Panc1 (cell line): ENCODE data around the gene C3orf85. TPM values are rescaled to one million over a fixed set of nuclear protein-coding genes. Genes with fewer than 3 reads are reported as not detected.

Experiments used
- ATAC-seq: fragments of 200-7000 bp; cut with Tn5 transposase; 2 replicates; pipeline ENCODE4 v1.9.1; 2020; ENCODE audit warnings: mild to moderate bottlenecking, moderate library complexity
- BruUV-seq: library from RNA; stranded (reverse); fragments of 400-500 nt; replicated peaks from 2 replicates; lab custom pipeline; 2021; lab: Mats Ljungman, UMichigan
- CTCF ChIA-PET: fragments of 300-600 bp; sonication (Branson Sonifier 250); formaldehyde crosslinking; loops from one replicate; lab custom pipeline; 2022; ENCODE audit warnings: antibody characterized with exemption; lab: Charles Lee
- POLR2A ChIA-PET: fragments of 300-600 bp; sonication (Branson Sonifier 250); formaldehyde crosslinking; loops from one replicate; lab custom pipeline; 2022; ENCODE audit warnings: antibody characterized with exemption; lab: Charles Lee
- DNase-seq: peaks from one replicate; pipeline ENCODE4 v3.0.0-alpha.2; 2010; ENCODE audit warnings: low read depth, low spot score
- H3K27ac ChIP-seq: 2 replicates; pipeline ENCODE4 v1.5.1; 2011; ENCODE audit warnings: mild to moderate bottlenecking, low read length, inconsistent platforms
- H3K27me3 ChIP-seq: fragments of 200-500 bp; sonication (Bioruptor generic); 2 replicates; pipeline ENCODE4 v1.6.0; 2014; ENCODE audit warnings: low read length, inconsistent platforms; ENCODE audit not compliant: control insufficient read depth, insufficient read depth
- H3K36me3 ChIP-seq: fragments of 200-500 bp; sonication (Bioruptor generic); 2 replicates; pipeline ENCODE4 v1.5.1; 2014; ENCODE audit warnings: inconsistent platforms, mild to moderate bottlenecking, low read length, moderate library complexity; ENCODE audit not compliant: control insufficient read depth, insufficient read depth
- H3K4me1 ChIP-seq: 2 replicates; pipeline ENCODE4 v1.5.1; 2011; ENCODE audit warnings: inconsistent platforms, mild to moderate bottlenecking, low read length, moderate library complexity; ENCODE audit not compliant: control insufficient read depth, insufficient read depth
- H3K4me3 ChIP-seq, 2 experiments: 2 replicates each; pipeline ENCODE4 v1.5.1; 2011 to 2012; ENCODE audit warnings: low read depth in 2 of 2, low read length in 2 of 2, mild to moderate bottlenecking in 2 of 2, inconsistent platforms in 1 of 2, moderate library complexity in 1 of 2
- H3K9me3 ChIP-seq: fragments of 200-500 bp; sonication (Bioruptor generic); 2 replicates; pipeline ENCODE4 v1.5.1; 2014; ENCODE audit warnings: low read depth, mild to moderate bottlenecking, inconsistent platforms, low read length, moderate library complexity; ENCODE audit not compliant: control insufficient read depth, insufficient read depth
- POLR2AphosphoS5 ChIP-seq: IDR thresholded peaks from 2 replicates; pipeline ENCODE4 v1.6.1; 2012; ENCODE audit warnings: mild to moderate bottlenecking, low read depth, low read length, moderate library complexity
- SIN3A ChIP-seq: IDR thresholded peaks from 2 replicates; pipeline ENCODE4 v1.6.1; 2012; ENCODE audit warnings: low read depth, mild to moderate bottlenecking, low read length, moderate library complexity, borderline replicate concordance; ENCODE audit not compliant: insufficient read depth
- TCF7L2 ChIP-seq: IDR thresholded peaks from 2 replicates; pipeline ENCODE4 v1.6.1; 2011; ENCODE audit warnings: mild to moderate bottlenecking, low read depth, low read length, inconsistent platforms
- in situ Hi-C: cut with HindIII; loops from 2 replicates; pipeline ENCODE4 v1.10.0; 2016; ENCODE audit warnings: low sequenced_read_pairs, low pct_unique_long_range_greater_than_20kb
- intact Hi-C: fragments of 100-400 bp; cut with micrococcal nuclease; formaldehyde crosslinking; loops from one replicate; pipeline ENCODE4 v1.10.0; 2022; ENCODE audit not compliant: unreplicated experiment
- total RNA-seq: library from RNA; stranded (reverse); gene quantifications from one replicate; pipeline ENCODE4 v1.2.1, GENCODE V29; 2021; ENCODE audit not compliant: unreplicated experiment
- TF ChIP-seq, protein P1 (sequence below): fragments of 450-650 bp; IDR thresholded peaks from 2 replicates; pipeline ENCODE4 v1.5.1; 2017; ENCODE audit warnings: mild to moderate bottlenecking
- TF ChIP-seq, protein P2 (sequence below), 2 experiments: IDR thresholded peaks; 2 replicates each; pipeline ENCODE4 v1.6.1; 2011 to 2012; ENCODE audit warnings: low read depth in 2 of 2, control low read depth in 1 of 2, low read length in 1 of 2, mild to moderate bottlenecking in 1 of 2, moderate library complexity in 1 of 2; ENCODE audit not compliant: insufficient read depth in 1 of 2

C3orf85 gene
- total RNA-seq, 1 experiment from 2014 or later = not detected

DNA sequence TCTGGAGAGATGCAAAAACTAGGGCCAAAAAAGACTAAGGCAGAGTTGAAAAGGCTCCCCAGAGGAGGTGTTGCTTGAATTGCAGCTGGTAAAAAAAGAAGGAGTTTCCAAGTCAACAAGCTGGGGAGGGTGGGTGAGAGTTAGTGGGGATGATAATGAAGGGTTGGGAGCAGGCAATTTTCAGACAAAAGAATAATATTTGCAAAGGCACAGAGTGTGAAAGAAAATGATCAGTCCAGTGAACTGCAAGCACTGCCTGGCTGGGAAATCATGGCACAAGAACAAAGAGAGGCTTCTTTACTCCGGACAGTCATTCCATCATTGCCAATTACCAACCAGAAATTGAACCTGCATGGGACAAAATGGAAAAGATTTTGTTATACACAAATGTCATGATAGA is 42.2 kb downstream of the C3orf85 start:
- in situ Hi-C loops = no loop called here
- Histone ChIP-seq H3K9me3 (no peaks in the 10 kb centered on the region), H3K27me3 (no peaks in the 10 kb centered on the region), H3K4me1 (no peaks in the 10 kb centered on the region), H3K4me3 (no peak overlapping the region), H3K27ac (no peak overlapping the region), H3K36me3 (no peaks in the 10 kb centered on the region)
- no TSS peak for BruUV-seq
- DNase-seq (no peak), ATAC-seq (no peak)
- TF ChIP-seq, protein P1, sequence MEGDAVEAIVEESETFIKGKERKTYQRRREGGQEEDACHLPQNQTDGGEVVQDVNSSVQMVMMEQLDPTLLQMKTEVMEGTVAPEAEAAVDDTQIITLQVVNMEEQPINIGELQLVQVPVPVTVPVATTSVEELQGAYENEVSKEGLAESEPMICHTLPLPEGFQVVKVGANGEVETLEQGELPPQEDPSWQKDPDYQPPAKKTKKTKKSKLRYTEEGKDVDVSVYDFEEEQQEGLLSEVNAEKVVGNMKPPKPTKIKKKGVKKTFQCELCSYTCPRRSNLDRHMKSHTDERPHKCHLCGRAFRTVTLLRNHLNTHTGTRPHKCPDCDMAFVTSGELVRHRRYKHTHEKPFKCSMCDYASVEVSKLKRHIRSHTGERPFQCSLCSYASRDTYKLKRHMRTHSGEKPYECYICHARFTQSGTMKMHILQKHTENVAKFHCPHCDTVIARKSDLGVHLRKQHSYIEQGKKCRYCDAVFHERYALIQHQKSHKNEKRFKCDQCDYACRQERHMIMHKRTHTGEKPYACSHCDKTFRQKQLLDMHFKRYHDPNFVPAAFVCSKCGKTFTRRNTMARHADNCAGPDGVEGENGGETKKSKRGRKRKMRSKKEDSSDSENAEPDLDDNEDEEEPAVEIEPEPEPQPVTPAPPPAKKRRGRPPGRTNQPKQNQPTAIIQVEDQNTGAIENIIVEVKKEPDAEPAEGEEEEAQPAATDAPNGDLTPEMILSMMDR = no peak
- TF ChIP-seq, protein P2, sequence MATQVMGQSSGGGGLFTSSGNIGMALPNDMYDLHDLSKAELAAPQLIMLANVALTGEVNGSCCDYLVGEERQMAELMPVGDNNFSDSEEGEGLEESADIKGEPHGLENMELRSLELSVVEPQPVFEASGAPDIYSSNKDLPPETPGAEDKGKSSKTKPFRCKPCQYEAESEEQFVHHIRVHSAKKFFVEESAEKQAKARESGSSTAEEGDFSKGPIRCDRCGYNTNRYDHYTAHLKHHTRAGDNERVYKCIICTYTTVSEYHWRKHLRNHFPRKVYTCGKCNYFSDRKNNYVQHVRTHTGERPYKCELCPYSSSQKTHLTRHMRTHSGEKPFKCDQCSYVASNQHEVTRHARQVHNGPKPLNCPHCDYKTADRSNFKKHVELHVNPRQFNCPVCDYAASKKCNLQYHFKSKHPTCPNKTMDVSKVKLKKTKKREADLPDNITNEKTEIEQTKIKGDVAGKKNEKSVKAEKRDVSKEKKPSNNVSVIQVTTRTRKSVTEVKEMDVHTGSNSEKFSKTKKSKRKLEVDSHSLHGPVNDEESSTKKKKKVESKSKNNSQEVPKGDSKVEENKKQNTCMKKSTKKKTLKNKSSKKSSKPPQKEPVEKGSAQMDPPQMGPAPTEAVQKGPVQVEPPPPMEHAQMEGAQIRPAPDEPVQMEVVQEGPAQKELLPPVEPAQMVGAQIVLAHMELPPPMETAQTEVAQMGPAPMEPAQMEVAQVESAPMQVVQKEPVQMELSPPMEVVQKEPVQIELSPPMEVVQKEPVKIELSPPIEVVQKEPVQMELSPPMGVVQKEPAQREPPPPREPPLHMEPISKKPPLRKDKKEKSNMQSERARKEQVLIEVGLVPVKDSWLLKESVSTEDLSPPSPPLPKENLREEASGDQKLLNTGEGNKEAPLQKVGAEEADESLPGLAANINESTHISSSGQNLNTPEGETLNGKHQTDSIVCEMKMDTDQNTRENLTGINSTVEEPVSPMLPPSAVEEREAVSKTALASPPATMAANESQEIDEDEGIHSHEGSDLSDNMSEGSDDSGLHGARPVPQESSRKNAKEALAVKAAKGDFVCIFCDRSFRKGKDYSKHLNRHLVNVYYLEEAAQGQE (IDR thresholded peaks at IDR 0.05; ENCODE audit: insufficient read depth in 1 of 2, low read depth in 2 of 2, low read length in 1 of 2) = no peak
- no peak for TF ChIP-seq POLR2AphosphoS5
- TF ChIP-seq TCF7L2 = no peak
- no peak for TF ChIP-seq SIN3A
- ChIA-PET CTCF (no interaction called here), POLR2A (no interaction called here)
- intact Hi-C loops = no loop called here

DNA sequence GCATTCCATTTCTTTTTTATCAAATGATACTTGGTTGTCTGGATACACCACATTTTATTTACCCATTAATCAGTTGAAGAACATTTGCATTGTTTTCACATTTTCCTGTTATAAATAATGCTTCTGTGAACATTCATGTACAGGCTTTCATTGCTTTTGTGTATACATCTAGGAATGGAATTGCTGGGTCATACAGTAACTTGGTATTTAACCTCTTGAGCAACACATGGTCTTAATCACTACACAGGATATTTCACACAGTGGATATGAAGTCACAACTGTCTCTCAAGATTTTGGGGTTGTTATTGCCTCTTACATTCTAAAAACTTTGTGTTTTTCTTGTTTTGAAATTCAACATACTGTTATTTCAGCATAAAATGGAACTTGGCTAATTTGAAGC is 48.2 kb downstream of the C3orf85 start:
- H3K27me3 ChIP-seq = no peaks in the 10 kb centered on the region
- no peaks in the 10 kb centered on the region for H3K9me3 ChIP-seq
- no TSS peak for BruUV-seq
- no peak overlapping the region for H3K27ac ChIP-seq
- DNase-seq (no peak), ATAC-seq (no peak)
- TF ChIP-seq, protein P2 (IDR thresholded peaks at IDR 0.05; ENCODE audit: insufficient read depth in 1 of 2, low read depth in 2 of 2, low read length in 1 of 2) = no peak
- TF ChIP-seq SIN3A = no peak
- no peak for TF ChIP-seq TCF7L2
- no peak for TF ChIP-seq POLR2AphosphoS5
- TF ChIP-seq, protein P1 = no peak
- no peak overlapping the region for H3K4me3 ChIP-seq
- H3K36me3 ChIP-seq = no peaks in the 10 kb centered on the region
- intact Hi-C loops (no loop called here), in situ Hi-C loops (no loop called here)
- ChIA-PET POLR2A (no interaction called here), CTCF (no interaction called here)
- H3K4me1 ChIP-seq = no peaks in the 10 kb centered on the region
